HG02852 (cell line): ENCODE measurements around the gene SYNDIG1L.

Experiments used
- ATAC-seq: cut with Tn5 transposase; IDR thresholded peaks from one replicate; pipeline ENCODE4 v1.9.1; 2021; ENCODE audit warnings: mild to moderate bottlenecking, moderate library complexity; ENCODE audit not compliant: unreplicated experiment

The SYNDIG1L gene

GRCh38 chr14:74364271-74364880, 61.6 kb downstream of the SYNDIG1L start:
- ATAC-seq, result no peak

- no peak for ATAC-seq
Measured at GRCh38 chr14:74362361-74362915, 63.6 kb downstream of the SYNDIG1L start.

GRCh38 chr14:74360163-74360562, 65.8 kb downstream of the SYNDIG1L start:
- ATAC-seq, result no peak

GRCh38 chr14:74358176-74358829, 67.7 kb downstream of the SYNDIG1L start:
- ATAC-seq, result no peak

- no peak for ATAC-seq
Measured at GRCh38 chr14:74357585-74357984, 68.4 kb downstream of the SYNDIG1L start.

- no peak for ATAC-seq
Measured at GRCh38 chr14:74356892-74357575, 69.0 kb downstream of the SYNDIG1L start.
